Erythroblast (primary cell): ENCODE measurements around the gene FBXL7.

Experiments
- GATA1 ChIP-seq: IDR thresholded peaks from 2 replicates; pipeline ENCODE4 v1.6.1; 2011; ENCODE audit warnings: low read depth, mild to moderate bottlenecking, control low read depth, low read length, moderate library complexity
- POLR2A ChIP-seq: IDR thresholded peaks from 2 replicates; pipeline ENCODE4 v1.6.1; 2011; ENCODE audit warnings: mild to moderate bottlenecking, low read length

- TF ChIP-seq POLR2A, result no peak
- TF ChIP-seq GATA1, result no peak
Measured at GRCh38 chr5:15715535-15715934, 215.6 kb downstream of the FBXL7 start.
